GM19324 (cell line): ENCODE results near the gene MARCHF5.
"Not testable (repeated sequence)": the region's sequence is repeated elsewhere in the genome, so short reads cannot be mapped to it uniquely, and the experiment has no call there.

Experiments
- ATAC-seq: cut with Tn5 transposase; IDR thresholded peaks from one replicate; pipeline ENCODE4 v1.9.1; 2021; ENCODE audit warnings: mild to moderate bottlenecking, moderate library complexity; ENCODE audit not compliant: unreplicated experiment, low FRiP score

MARCHF5 gene

GRCh38 chr10:92384741-92385140 lies 93.8 kb downstream of the MARCHF5 start:
- ATAC-seq = no peak

- ATAC-seq = no peak
Observed at GRCh38 chr10:92385831-92386230, 94.9 kb downstream of the MARCHF5 start.

GRCh38 chr10:92387289-92387940 lies 96.4 kb downstream of the MARCHF5 start:
- ATAC-seq = no peak

GRCh38 chr10:92393173-92393572 lies 102.2 kb downstream of the MARCHF5 start:
- not testable (repeated sequence) for ATAC-seq

- ATAC-seq = no peak
Observed at GRCh38 chr10:92395271-92395670, 104.3 kb downstream of the MARCHF5 start.

- not testable (repeated sequence) for ATAC-seq
Observed at GRCh38 chr10:92402234-92402633, 111.3 kb downstream of the MARCHF5 start.
